Measurements from ENCODE around the gene CAMSAP1. TPM values are rescaled to one million over a fixed set of nuclear protein-coding genes. Genes with fewer than 3 reads are reported as not detected.

Gene CAMSAP1
- total RNA-seq, 1 experiment from 2014 or later: 16.7 TPM

DNA sequence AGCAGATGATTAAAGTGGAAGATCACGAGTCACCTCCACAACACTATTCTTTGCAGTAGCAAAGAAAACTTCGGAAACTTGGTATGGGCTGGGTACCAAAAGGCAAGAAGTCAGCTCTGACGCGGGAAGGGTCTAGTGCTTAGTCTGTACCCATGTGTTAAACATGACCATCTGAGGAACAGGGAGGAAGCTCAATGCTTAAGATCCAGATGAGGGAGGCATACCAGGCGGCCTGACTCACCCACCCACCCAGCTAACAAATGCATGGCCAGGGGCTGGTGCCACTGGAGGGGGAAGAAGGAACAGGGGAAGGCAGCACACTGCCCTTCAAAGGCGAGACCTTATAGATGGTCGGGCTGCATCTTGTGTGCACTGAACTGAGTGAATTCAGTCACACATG, 41.8 kb downstream of the CAMSAP1 start:
- Histone ChIP-seq H2AFZ (no peak overlapping the region), H3K4me2 (no peak overlapping the region), H4K20me1 (ENCODE audit: insufficient read depth) (no peaks in the 10 kb centered on the region), H3K27ac (no peak overlapping the region), H3K9me3 (ENCODE audit: insufficient read depth, low read depth) (no peaks in the 10 kb centered on the region), H3K36me3 (ENCODE audit: low read depth) (no peaks in the 10 kb centered on the region), H3K27me3 (ENCODE audit: insufficient read depth, low read depth) (no peaks in the 10 kb centered on the region), H3K4me3 (no peak overlapping the region), H3K9me2 (ENCODE audit: insufficient read depth) (no peaks in the 10 kb centered on the region), H3K79me2 (ENCODE audit: low read depth) (no peaks in the 10 kb centered on the region), H3K4me1 (replicated peaks; ENCODE audit: insufficient read depth) (no peaks in the 10 kb centered on the region), H3F3A (ENCODE audit: insufficient read depth, low read depth) (no peaks in the 10 kb centered on the region)
- ChIA-PET POLR2A (ENCODE audit: unreplicated experiment) (no interaction called here), CTCF (no interaction called here)
- DNase-seq: no peak
- no peak for TF ChIP-seq EZH2 (IDR thresholded peaks at IDR 0.05; ENCODE audit: low read depth)
- TF ChIP-seq, protein P1, sequence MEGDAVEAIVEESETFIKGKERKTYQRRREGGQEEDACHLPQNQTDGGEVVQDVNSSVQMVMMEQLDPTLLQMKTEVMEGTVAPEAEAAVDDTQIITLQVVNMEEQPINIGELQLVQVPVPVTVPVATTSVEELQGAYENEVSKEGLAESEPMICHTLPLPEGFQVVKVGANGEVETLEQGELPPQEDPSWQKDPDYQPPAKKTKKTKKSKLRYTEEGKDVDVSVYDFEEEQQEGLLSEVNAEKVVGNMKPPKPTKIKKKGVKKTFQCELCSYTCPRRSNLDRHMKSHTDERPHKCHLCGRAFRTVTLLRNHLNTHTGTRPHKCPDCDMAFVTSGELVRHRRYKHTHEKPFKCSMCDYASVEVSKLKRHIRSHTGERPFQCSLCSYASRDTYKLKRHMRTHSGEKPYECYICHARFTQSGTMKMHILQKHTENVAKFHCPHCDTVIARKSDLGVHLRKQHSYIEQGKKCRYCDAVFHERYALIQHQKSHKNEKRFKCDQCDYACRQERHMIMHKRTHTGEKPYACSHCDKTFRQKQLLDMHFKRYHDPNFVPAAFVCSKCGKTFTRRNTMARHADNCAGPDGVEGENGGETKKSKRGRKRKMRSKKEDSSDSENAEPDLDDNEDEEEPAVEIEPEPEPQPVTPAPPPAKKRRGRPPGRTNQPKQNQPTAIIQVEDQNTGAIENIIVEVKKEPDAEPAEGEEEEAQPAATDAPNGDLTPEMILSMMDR (conservative IDR thresholded peaks at IDR 0.05): no peak
- intact Hi-C loops (cut with micrococcal nuclease; ENCODE audit: unreplicated experiment): no loop called here
- BruUV-seq (replicated peaks): no TSS peak

DNA sequence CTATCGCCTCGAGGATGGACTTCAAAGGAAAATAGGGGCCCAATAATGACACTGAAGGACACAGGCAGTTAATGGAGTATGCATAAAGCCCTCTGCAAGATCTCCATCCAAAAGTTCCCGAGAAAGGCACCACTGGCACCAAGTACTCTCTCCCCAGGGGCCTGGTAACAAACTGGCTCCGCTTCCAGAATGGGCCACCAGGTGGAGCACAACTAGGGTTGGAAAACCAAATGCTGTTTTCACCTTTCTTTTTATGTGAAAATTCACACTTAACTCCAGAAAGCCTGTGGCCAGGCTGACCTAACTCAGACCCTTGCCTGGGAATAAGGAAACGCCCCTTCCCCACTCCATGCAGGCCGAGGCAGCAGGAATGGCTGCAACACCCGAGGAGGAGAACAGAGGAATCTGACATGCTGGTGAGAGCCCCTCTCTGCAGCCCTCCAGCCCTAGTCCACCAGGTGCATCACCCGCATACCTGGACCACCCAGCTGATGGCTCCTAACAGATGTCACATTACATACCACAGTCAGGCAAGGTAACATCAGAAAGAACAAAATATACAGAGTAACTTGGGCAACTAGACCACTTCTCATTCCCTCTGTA, 42.8 kb downstream of the CAMSAP1 start:
- no TSS peak for BruUV-seq (replicated peaks)
- Histone ChIP-seq H3K9me3 (ENCODE audit: insufficient read depth, low read depth) (no peaks in the 10 kb centered on the region), H4K20me1 (ENCODE audit: insufficient read depth) (no peaks in the 10 kb centered on the region), H3K36me3 (ENCODE audit: low read depth) (no peaks in the 10 kb centered on the region), H3K27ac (no peak overlapping the region), H3K79me2 (ENCODE audit: low read depth) (no peaks in the 10 kb centered on the region), H3K4me3 (no peak overlapping the region), H3K4me1 (replicated peaks; ENCODE audit: insufficient read depth) (no peaks in the 10 kb centered on the region), H3K27me3 (ENCODE audit: insufficient read depth, low read depth) (no peaks in the 10 kb centered on the region), H2AFZ (no peak overlapping the region), H3F3A (ENCODE audit: insufficient read depth, low read depth) (no peaks in the 10 kb centered on the region), H3K4me2 (no peak overlapping the region), H3K9me2 (ENCODE audit: insufficient read depth) (no peaks in the 10 kb centered on the region)
- ChIA-PET CTCF (interaction anchor here (0.7 kb wide), 1 partner anchor 172 kb away, joined by 3 read pairs; no protein-coding TSS in a partner anchor), POLR2A (ENCODE audit: unreplicated experiment) (no interaction called here)
- peak in 1 of 2 experiments; percentile 44 for DNase-seq
- TF ChIP-seq, protein P1 (conservative IDR thresholded peaks at IDR 0.05): peak; percentile 66
- TF ChIP-seq EZH2 (IDR thresholded peaks at IDR 0.05; ENCODE audit: low read depth): no peak
- intact Hi-C loops (cut with micrococcal nuclease; ENCODE audit: unreplicated experiment): no loop called here

DNA sequence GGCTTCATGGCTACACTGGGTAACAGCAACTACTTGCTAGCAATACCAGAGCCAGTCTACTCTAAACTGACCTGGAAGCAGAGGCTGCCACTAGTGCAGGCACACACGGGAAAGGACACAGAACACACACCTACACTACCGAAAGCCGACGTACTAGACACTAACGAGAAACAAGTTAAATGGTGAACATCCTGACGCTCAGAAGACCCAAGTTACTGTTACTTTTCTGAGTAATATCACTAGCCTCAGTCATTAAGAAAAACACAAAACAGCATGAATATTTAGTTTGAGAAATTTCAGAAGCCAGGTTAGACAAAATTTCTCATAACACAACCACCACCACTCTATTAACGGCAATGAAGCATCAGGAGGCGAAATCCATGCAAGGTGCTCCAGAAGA, 44.5 kb downstream of the CAMSAP1 start:
- POLR2A ChIA-PET (ENCODE audit: unreplicated experiment): no interaction called here

More for the DNA sequence above, 44.5 kb downstream of the CAMSAP1 start:
- Histone ChIP-seq H3F3A (ENCODE audit: insufficient read depth, low read depth) (no peaks in the 10 kb centered on the region), H4K20me1 (ENCODE audit: insufficient read depth) (no peaks in the 10 kb centered on the region), H3K27me3 (ENCODE audit: insufficient read depth, low read depth) (no peaks in the 10 kb centered on the region), H3K4me3 (no peak overlapping the region), H3K36me3 (ENCODE audit: low read depth) (no peaks in the 10 kb centered on the region), H3K4me1 (replicated peaks; ENCODE audit: insufficient read depth) (no peaks in the 10 kb centered on the region), H2AFZ (no peak overlapping the region), H3K4me2 (no peak overlapping the region), H3K9me2 (ENCODE audit: insufficient read depth) (no peaks in the 10 kb centered on the region), H3K27ac (no peak overlapping the region), H3K9me3 (ENCODE audit: insufficient read depth, low read depth) (no peaks in the 10 kb centered on the region), H3K79me2 (ENCODE audit: low read depth) (no peaks in the 10 kb centered on the region)
- BruUV-seq (replicated peaks): no TSS peak
- CTCF ChIA-PET: no interaction called here
- DNase-seq: no peak
- TF ChIP-seq, protein P1 (conservative IDR thresholded peaks at IDR 0.05): no peak
- no peak for TF ChIP-seq EZH2 (IDR thresholded peaks at IDR 0.05; ENCODE audit: low read depth)
- intact Hi-C loops (cut with micrococcal nuclease; ENCODE audit: unreplicated experiment): no loop called here

All from PC-9 (cell line).